GM18870 (cell line): ENCODE measurements around the gene PCDH1.

Experiments
- ATAC-seq: cut with Tn5 transposase; IDR thresholded peaks from one replicate; pipeline ENCODE4 v1.9.1; 2021; ENCODE audit warnings: moderate library complexity; ENCODE audit not compliant: unreplicated experiment

Gene PCDH1

GRCh38 chr5:141878186-141878710 is at the start of gene PCDH1:
Gene PCDH1, minus strand, starts transcription at chr5:141878410. Its CDS starts 148 bp downstream, at chr5:141878262.
- no peak for ATAC-seq

- ATAC-seq, result no peak
Measured at GRCh38 chr5:141926434-141926833, 48.2 kb upstream of the PCDH1 start.

- ATAC-seq, result peak; percentile 92
Measured at GRCh38 chr5:141923448-141924313, 45.5 kb upstream of the PCDH1 start, which contains the start of gene DELE1. Gene DELE1, plus strand, starts transcription at chr5:141923871. Its CDS starts 71 bp downstream, at chr5:141923942.

DNA sequence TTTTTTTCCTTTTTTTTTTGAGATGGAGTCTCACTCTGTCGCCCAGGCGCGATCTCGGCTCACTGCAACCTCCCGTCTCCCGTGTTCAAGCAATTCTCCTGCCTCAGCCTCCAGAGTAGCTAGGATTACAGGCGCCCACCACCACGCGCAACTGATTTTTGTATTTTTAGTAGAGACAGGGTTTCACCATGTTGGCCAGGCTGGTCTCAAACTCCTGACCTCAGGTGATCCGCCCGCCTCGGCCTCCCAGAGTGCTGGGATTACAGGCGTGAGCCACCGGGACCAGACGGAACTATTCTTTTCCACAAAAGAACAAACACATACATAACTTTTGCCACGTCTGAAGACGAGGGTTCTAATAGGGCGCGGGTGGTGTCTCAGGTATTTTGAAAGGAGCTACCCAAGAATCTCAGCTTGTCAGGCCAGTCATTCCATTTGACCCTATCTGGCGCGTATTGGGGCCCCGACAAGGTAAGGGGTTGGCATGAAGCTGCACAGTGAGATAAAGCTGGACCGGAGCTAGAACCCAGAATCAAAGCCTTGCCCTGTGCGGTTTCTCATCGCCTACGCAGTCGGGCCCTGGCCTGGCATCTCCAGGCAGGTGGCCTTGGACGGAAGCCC is 44.7 kb upstream of the PCDH1 start:
- ATAC-seq, result peak; percentile 1

DNA sequence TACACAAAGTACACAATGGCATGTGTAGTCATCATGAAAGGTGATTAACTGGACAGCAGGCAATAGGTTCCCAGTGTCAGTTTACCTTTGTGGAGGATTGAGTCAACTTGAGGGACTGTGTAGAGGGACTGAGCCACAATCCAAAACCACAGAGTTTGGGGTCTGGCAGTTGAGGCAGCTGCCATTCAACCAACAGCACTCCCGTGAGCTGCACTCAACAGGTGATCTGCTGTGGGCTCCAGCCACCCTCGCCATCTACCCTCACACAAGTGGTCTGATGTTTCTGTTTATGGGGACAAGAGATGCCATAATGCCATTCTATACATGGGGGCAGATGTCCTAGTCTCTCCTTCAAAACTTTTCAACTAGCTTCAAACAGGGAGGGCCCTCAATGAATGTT is 42.6 kb upstream of the PCDH1 start:
- ATAC-seq, result no peak

GRCh38 chr5:141919218-141920119 is 41.3 kb upstream of the PCDH1 start:
- no peak for ATAC-seq

DNA sequence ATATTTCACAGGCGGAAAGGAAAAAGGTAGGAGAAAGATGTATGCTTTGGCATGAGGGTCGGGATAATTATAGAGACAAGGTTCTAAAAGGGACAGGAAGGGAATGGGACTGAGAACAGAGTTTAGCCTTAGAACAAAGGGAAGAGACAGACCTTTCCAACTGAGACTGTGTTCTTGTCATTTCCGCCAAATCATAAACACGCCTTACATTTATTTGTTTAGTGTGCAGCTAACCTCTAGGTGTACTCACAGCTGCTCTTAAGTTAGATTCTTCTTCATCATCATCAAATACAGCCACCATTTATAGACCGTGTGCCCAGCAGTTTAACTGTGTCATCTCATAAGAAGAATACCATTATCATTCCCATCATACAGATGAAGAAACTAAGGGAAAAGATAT is 39.5 kb upstream of the PCDH1 start:
- ATAC-seq, result no peak

DNA sequence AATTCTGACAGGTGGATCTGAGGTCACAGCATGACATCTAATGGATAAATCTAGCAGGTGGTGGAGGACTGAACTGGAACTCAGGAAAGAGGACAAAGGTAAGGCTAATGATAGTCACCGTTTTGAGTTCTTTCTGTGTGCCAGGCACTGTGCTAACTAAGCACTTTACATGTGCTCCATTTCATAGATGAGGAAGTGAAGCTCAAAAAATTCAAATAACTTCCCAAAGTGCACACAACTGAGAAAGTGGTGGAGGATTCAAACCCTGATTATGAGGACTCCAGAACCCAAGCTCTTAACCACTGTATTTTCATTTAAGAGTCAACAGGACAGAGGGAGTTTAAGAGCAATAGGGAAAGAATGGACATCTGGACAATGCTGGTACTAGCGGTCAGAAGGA is 38.3 kb upstream of the PCDH1 start:
- ATAC-seq, result no peak

DNA sequence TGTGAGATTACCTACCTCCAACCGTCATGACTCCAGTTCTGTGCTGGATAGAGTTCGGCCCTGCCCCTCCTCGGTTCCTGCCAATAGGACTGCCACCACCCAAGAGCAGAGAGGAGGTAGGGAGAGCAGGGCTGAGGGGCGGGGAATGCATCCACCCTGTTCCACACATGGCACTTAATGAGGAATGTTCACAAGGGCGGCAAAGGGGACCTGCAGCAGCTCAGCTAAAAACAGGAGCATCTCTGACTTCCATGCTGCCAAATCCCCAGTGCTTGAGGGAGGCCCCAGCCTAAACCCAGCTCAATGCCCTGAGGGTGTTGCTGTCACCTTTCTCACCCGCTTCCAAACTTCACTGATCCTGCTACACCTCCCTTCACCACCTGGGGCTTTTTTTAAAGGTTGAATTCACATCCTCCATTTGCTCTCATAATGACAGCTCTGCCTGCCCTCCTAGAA is 37.7 kb upstream of the PCDH1 start:
- ATAC-seq, result no peak

- ATAC-seq, result no peak
Measured at GRCh38 chr5:141914797-141915196, 36.6 kb upstream of the PCDH1 start.

- ATAC-seq, result no peak
Measured at GRCh38 chr5:141914199-141914743, 36.1 kb upstream of the PCDH1 start.

- ATAC-seq, result no peak
Measured at GRCh38 chr5:141913560-141914198, 35.5 kb upstream of the PCDH1 start.

GRCh38 chr5:141910271-141910673 is 32.1 kb upstream of the PCDH1 start:
- no peak for ATAC-seq

DNA sequence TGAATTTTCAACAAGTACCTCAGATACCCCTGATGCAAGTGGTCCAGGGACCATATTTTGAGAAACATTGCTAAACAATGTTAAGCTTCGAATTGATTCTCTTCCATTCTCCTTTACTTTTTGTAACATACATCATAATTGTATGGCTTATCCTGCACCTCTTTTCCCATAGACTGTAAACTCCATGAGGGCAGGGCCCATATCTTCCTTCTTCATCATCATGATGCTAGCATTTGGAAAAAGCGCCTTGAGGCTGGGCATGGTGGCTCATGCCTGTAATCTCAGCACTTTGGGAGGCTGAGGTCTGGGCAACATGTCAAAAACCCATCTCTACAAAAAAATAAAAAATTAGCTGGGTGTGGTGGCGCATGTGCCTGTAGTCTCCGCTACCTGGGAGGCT is 31.0 kb upstream of the PCDH1 start:
- no peak for ATAC-seq

- ATAC-seq, result no peak
Measured at GRCh38 chr5:141908796-141909195, 30.6 kb upstream of the PCDH1 start.

GRCh38 chr5:141906972-141907371 is 28.8 kb upstream of the PCDH1 start:
- ATAC-seq, result no peak

DNA sequence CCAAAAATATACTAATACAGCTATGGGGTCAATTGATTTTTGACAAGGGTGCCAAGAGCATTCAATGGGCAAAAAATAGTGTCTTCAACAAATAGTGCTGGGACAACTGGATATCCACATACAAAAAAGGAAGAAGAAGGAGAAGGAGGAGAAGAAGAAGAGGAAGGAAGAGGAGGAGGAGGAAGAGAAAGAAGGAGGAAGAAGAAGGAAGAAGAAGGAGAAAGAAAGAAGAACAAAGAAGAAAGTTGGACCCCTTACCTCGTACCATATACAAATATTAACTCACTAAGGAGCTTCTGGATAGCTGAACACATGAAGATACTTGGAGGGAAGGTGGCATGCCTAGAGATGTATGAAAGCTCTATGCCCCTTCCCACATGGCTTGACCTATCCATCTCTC is 28.3 kb upstream of the PCDH1 start:
- no peak for ATAC-seq

- ATAC-seq, result no peak
Measured at GRCh38 chr5:141904551-141904950, 26.3 kb upstream of the PCDH1 start.

DNA sequence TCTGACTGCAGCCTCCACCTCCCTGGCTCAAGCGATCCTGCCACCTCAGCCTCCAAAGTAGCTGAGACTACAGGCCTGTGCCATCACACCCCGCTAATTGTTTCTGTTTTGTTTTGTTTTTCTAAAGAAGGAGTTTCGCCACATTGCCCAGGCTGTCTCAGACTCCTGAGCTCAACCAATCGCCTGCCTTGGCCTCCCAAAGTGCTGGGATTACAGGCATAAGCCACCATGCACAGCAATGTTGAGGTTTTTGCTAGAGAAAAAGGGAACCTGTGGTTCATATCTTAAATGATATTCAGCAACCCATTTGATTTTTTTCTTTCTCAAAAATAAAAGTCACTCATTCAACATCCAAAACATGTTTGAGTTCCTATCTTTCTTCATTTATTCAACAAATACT is 25.1 kb upstream of the PCDH1 start:
- no peak for ATAC-seq
